B cell (primary cell): ENCODE data around the gene DYNLRB2. TPM values are rescaled to one million over a fixed set of nuclear protein-coding genes. Genes with fewer than 3 reads are reported as not detected.

ENCODE experiments used
- ATAC-seq: fragments of 200-7000 bp; cut with Tn5 transposase; one replicate; pipeline ENCODE4 v1.10.0; 2021; ENCODE audit warnings: low read depth, mild to moderate bottlenecking, moderate number of reproducible peaks, moderate library complexity
- CTCF ChIA-PET: fragments of 350-600 bp; sonication (Branson Sonifier 250); formaldehyde crosslinking; loops from one replicate; lab custom pipeline; 2021; ENCODE audit warnings: antibody characterized with exemption, inconsistent platforms; lab: Charles Lee
- POLR2A ChIA-PET: fragments of 350-600 bp; sonication (Branson Sonifier 250); formaldehyde crosslinking; loops from one replicate; lab custom pipeline; 2021; ENCODE audit warnings: antibody characterized with exemption; lab: Charles Lee
- DNase-seq: peaks from one replicate; pipeline ENCODE4 v3.0.0; 2013
- H2AFZ ChIP-seq: 2 replicates; pipeline ENCODE4 v1.6.1; 2012; ENCODE audit warnings: mild to moderate bottlenecking, low read depth, low read length; ENCODE audit not compliant: insufficient read depth, poor library complexity, severe bottlenecking
- H3K27ac ChIP-seq, 2 donors: 1 replicate in 1 of 2; 2 replicates in 1 of 2; pipeline ENCODE4 v1.5.1; 2012 to 2013; ENCODE audit warnings: low read length in 2 of 2, mild to moderate bottlenecking in 2 of 2, moderate library complexity in 1 of 2
- H3K27me3 ChIP-seq, 4 experiments: fragments of 200-600 bp in 1 of 4; sonication (generic) in 1 of 4; replicated peaks in 1 of 4; 1 replicate in 2 of 4; 2 replicates in 2 of 4; pipeline versions ENCODE4 v1.6.1 to v1.7.0; 2013 to 2016; ENCODE audit warnings: low read length in 3 of 4, mild to moderate bottlenecking in 2 of 4, mixed read lengths in 1 of 4, moderate library complexity in 1 of 4; ENCODE audit not compliant: insufficient read depth in 4 of 4, control insufficient read depth in 3 of 4; ENCODE audit errors: control extremely low read depth in 1 of 4
- H3K36me3 ChIP-seq, 2 experiments: replicated peaks in 1 of 2; 1 replicate in 1 of 2; 2 replicates in 1 of 2; pipeline versions ENCODE4 v1.6.1 to v1.7.1; 2013; ENCODE audit warnings: low read length in 1 of 2; ENCODE audit not compliant: insufficient read depth in 2 of 2, control insufficient read depth in 1 of 2; ENCODE audit errors: control extremely low read depth in 1 of 2, extremely low read depth in 1 of 2
- H3K4me1 ChIP-seq, 2 donors: fragments of 200-600 bp in 1 of 2; sonication (generic) in 1 of 2; 1 replicate in 1 of 2; 2 replicates in 1 of 2; pipeline versions ENCODE4 v1.5.1 to v1.6.1; 2013 to 2017; ENCODE audit warnings: low read length in 2 of 2; ENCODE audit not compliant: control insufficient read depth in 2 of 2, insufficient read depth in 2 of 2
- H3K4me2 ChIP-seq: replicated peaks from 2 replicates; pipeline ENCODE3; 2012; ENCODE audit warnings: mild to moderate bottlenecking, low read depth, low read length; ENCODE audit not compliant: poor library complexity, severe bottlenecking
- H3K4me3 ChIP-seq, 5 experiments: fragments of 200-600 bp in 1 of 5; sonication (generic) in 1 of 5; 1 replicate in 3 of 5; 2 replicates in 2 of 5; pipeline versions ENCODE4 v1.5.1 to v1.7.0; 2011 to 2016; ENCODE audit warnings: low read length in 4 of 5, mild to moderate bottlenecking in 4 of 5, low read depth in 2 of 5, control low read depth in 1 of 5, moderate library complexity in 1 of 5; ENCODE audit not compliant: insufficient read depth in 1 of 5; ENCODE audit errors: control extremely low read depth in 1 of 5, extremely low read depth in 1 of 5
- H3K79me2 ChIP-seq: fragments of 200-600 bp; sonication (generic); one replicate; pipeline ENCODE4 v1.6.0; 2016; ENCODE audit warnings: low read length; ENCODE audit not compliant: control insufficient read depth, insufficient read depth
- H3K9ac ChIP-seq: fragments of 200-600 bp; sonication (generic); 2 replicates; pipeline ENCODE4 v1.6.1; 2017; ENCODE audit warnings: mild to moderate bottlenecking, low read length, moderate library complexity
- H3K9me3 ChIP-seq, 3 donors: one replicate each; pipeline versions ENCODE4 v1.6.1 to v1.7.1; 2013; ENCODE audit warnings: low read length in 2 of 3; ENCODE audit not compliant: control insufficient read depth in 2 of 3, insufficient read depth in 1 of 3; ENCODE audit errors: control extremely low read depth in 1 of 3
- H4K20me1 ChIP-seq: 2 replicates; pipeline ENCODE4 v1.6.0; 2012; ENCODE audit warnings: mild to moderate bottlenecking, low read length; ENCODE audit not compliant: insufficient read depth, control insufficient read depth, poor library complexity, severe bottlenecking
- H3K27ac Mint-ChIP-seq: one replicate; pipeline ENCODE4 v1.8.0; 2021; ENCODE audit warnings: mixed read lengths
- H3K27me3 Mint-ChIP-seq: one replicate; pipeline ENCODE4 v1.8.0; 2021; ENCODE audit warnings: mixed read lengths
- H3K4me1 Mint-ChIP-seq: one replicate; pipeline ENCODE4 v1.8.0; 2021; ENCODE audit warnings: mixed read lengths
- H3K4me3 Mint-ChIP-seq: one replicate; pipeline ENCODE4 v1.8.0; 2021; ENCODE audit warnings: mixed read lengths
- H3K9me3 Mint-ChIP-seq: one replicate; pipeline ENCODE4 v1.8.0; 2022; ENCODE audit warnings: mixed read lengths; ENCODE audit not compliant: insufficient read depth
- EZH2 ChIP-seq: IDR thresholded peaks from 2 replicates; pipeline ENCODE4 v1.6.1; 2012; ENCODE audit warnings: borderline replicate concordance, low read depth, mild to moderate bottlenecking, moderate library complexity, low read length; ENCODE audit not compliant: insufficient read depth, poor library complexity, severe bottlenecking
- WGBS: methylation state at CpG from one replicate; pipeline ENCODE4 v1.1.5; 2013; ENCODE audit warnings: missing lambda C conversion rate; ENCODE audit not compliant: insufficient coverage; 5-methylcytosine and 5-hydroxymethylcytosine counted together
- intact Hi-C: fragments of 100-400 bp; cut with micrococcal nuclease; formaldehyde crosslinking; loops from one replicate; pipeline ENCODE4 v1.10.0; 2022
- polyA plus RNA-seq: library from polyadenylated mRNA; depleted of rRNA; stranded (reverse); fragments of >200 nt; gene quantifications from 2 replicates; pipeline ENCODE4 v1.2.3, GENCODE V29; 2012
- total RNA-seq, 2 donors: library from RNA; stranded (reverse); fragments of 120-200 nt in 1 of 2; gene quantifications; 1 replicate in 1 of 2; 2 replicates in 1 of 2; pipeline versions ENCODE4 v1.2.3 to v1.2.4, GENCODE V29; 2013 to 2022
- TF ChIP-seq, protein P1 (sequence below): fragments of 200-600 bp; IDR thresholded peaks from one replicate; pipeline ENCODE4 v1.8.0; 2022; ENCODE audit warnings: antibody characterized with exemption, mild to moderate bottlenecking

DYNLRB2 gene
- total and polyA plus RNA-seq, 2 donors (not counting 1 experiment from before 2014, with no cell fraction given) = not detected

DNA sequence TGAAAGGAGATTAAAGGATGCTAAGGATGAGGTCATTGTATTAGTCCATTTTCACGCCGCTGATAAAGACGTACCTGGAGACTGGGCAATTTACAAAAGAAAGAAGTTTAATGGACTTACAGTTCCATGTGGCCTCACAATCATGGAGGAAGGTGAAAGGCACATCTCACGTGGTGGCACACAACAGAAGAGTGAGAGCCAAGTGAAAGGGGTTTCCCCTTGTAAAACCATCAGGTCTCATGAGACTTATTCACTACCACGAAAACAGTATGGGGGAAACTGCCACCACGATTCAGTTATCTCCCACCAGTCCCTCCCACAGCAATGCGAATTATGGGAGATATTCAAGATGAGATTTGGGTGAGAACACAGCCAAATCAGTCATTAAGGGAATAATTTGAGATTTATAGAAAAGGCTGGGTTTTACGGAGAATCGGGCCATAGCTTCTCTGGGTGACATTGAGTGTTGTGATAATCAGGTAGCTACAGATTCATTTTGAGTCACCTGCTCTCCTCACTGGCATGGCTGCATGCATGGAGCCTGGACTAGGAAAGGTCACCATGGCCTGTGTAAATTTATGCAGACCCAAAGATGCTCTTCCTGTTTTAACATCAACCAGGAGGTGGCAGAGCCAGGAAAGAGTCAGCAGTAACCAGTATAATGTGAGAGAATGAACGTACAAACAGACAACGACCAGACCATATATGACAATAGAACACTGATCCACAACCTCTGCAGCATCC is 40.5 kb upstream of the DYNLRB2 start:
- no peak overlapping the region for H3K4me3 Mint-ChIP-seq
- no peak overlapping the region for H3K27ac ChIP-seq
- H3K4me2 ChIP-seq = no peak overlapping the region
- TF ChIP-seq EZH2 = no peak
- TF ChIP-seq, protein P1, sequence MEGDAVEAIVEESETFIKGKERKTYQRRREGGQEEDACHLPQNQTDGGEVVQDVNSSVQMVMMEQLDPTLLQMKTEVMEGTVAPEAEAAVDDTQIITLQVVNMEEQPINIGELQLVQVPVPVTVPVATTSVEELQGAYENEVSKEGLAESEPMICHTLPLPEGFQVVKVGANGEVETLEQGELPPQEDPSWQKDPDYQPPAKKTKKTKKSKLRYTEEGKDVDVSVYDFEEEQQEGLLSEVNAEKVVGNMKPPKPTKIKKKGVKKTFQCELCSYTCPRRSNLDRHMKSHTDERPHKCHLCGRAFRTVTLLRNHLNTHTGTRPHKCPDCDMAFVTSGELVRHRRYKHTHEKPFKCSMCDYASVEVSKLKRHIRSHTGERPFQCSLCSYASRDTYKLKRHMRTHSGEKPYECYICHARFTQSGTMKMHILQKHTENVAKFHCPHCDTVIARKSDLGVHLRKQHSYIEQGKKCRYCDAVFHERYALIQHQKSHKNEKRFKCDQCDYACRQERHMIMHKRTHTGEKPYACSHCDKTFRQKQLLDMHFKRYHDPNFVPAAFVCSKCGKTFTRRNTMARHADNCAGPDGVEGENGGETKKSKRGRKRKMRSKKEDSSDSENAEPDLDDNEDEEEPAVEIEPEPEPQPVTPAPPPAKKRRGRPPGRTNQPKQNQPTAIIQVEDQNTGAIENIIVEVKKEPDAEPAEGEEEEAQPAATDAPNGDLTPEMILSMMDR = no peak
- 84% methylated on average over 7 of the region's 11 CpGs for WGBS
- POLR2A ChIA-PET = no interaction called here
- no peak overlapping the region for H3K27ac Mint-ChIP-seq
- intact Hi-C loops = no loop called here
- peaks cover 35% of the 10 kb centered on the region for H3K27me3 Mint-ChIP-seq
- H3K4me1 Mint-ChIP-seq = peaks cover 8% of the 10 kb centered on the region
- H3K27me3 ChIP-seq = peaks cover 0 to 17% (median 3%) of the 10 kb centered on the region in 4 experiments
- H3K9ac ChIP-seq = no peak overlapping the region
- H2AFZ ChIP-seq = no peak overlapping the region
- H3K9me3 Mint-ChIP-seq = no peaks in the 10 kb centered on the region
- DNase-seq = no peak
- ATAC-seq = no peak
- H3K79me2 ChIP-seq = no peaks in the 10 kb centered on the region
- CTCF ChIA-PET = interaction anchor here (0.7 to 1.0 kb wide), 2 partner anchors 16 to 27 kb away, joined by 3 to 5 read pairs; no protein-coding TSS in a partner anchor
- H3K4me1 ChIP-seq = no peaks in the 10 kb centered on the region
- peaks cover 0 to 6% (median 0%) of the 10 kb centered on the region in 3 donors for H3K9me3 ChIP-seq
- H3K4me3 ChIP-seq = no peak overlapping the region
- no peaks in the 10 kb centered on the region for H3K36me3 ChIP-seq
- no peaks in the 10 kb centered on the region for H4K20me1 ChIP-seq

DNA sequence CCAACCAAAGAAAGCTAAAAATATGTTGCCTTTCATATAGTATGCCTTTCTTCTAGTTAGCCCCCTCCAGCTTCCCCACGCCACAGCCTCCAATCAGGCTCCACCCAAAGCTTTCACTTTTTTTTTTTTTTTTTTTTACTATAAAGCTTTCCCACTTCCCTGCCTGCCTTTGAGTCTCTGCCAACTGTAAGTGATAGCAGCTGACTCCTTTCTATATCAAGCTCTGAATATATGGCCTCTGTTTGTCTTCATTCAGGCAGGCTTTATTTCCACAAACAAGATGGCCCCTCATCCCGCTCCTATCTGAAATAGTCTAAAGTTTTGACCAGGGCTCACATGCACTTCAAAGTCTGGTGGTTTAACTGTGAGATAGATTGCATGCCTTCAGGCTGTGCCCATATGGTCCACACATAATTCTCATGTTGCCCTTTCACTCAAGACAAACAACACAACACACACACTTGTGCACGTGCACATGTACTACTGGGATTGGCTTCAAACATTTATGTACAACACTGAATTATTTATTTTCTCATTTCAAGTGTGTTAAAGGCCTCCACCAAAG is 39.8 kb upstream of the DYNLRB2 start:
- no peak overlapping the region for H3K9ac ChIP-seq
- H3K79me2 ChIP-seq = no peaks in the 10 kb centered on the region
- no peak for ATAC-seq
- 81% methylated on average over 3 of the region's 3 CpGs for WGBS
- no peak for DNase-seq
- peaks cover 0 to 17% (median 2%) of the 10 kb centered on the region in 4 experiments for H3K27me3 ChIP-seq
- intact Hi-C loops = no loop called here
- TF ChIP-seq, protein P1 = no peak
- no peak for TF ChIP-seq EZH2
- ChIA-PET CTCF (interaction anchor here (0.7 to 1.0 kb wide), 2 partner anchors 15 to 26 kb away, joined by 3 to 5 read pairs; no protein-coding TSS in a partner anchor), POLR2A (no interaction called here)
- peaks cover 0 to 6% (median 0%) of the 10 kb centered on the region in 3 donors for H3K9me3 ChIP-seq
- no peak overlapping the region for H3K27ac Mint-ChIP-seq
- H3K9me3 Mint-ChIP-seq = no peaks in the 10 kb centered on the region
- H3K27me3 Mint-ChIP-seq = peaks cover 28% of the 10 kb centered on the region
- no peak overlapping the region for H2AFZ ChIP-seq
- H3K4me3 ChIP-seq = no peak overlapping the region
- no peak overlapping the region for H3K4me2 ChIP-seq
- no peaks in the 10 kb centered on the region for H3K36me3 ChIP-seq
- H3K4me1 ChIP-seq = no peaks in the 10 kb centered on the region
- H4K20me1 ChIP-seq = no peaks in the 10 kb centered on the region
- H3K4me3 Mint-ChIP-seq = no peak overlapping the region
- H3K4me1 Mint-ChIP-seq = peaks cover 8% of the 10 kb centered on the region
- no peak overlapping the region for H3K27ac ChIP-seq
